WERI-Rb-1 (cell line): Measurements from ENCODE around the gene MYL6.

Source experiments
- DNase-seq: peaks from one replicate; pipeline ENCODE4 v3.0.0-alpha.2; 2020
- H3K27ac ChIP-seq: fragments of 250-450 bp; sonication (Bioruptor Pico); 2 replicates; pipeline ENCODE4 v1.5.1; 2020; ENCODE audit warnings: mild to moderate bottlenecking, moderate library complexity
- H3K27me3 ChIP-seq: fragments of 250-450 bp; sonication (Bioruptor Pico); 2 replicates; pipeline ENCODE4 v1.5.1; 2021; ENCODE audit warnings: mild to moderate bottlenecking, low read depth, moderate library complexity; ENCODE audit not compliant: insufficient read depth, severe bottlenecking
- H3K36me3 ChIP-seq: fragments of 250-450 bp; sonication (Bioruptor Pico); 2 replicates; pipeline ENCODE4 v1.5.1; 2020; ENCODE audit warnings: mild to moderate bottlenecking, moderate library complexity
- H3K4me3 ChIP-seq: 2 replicates; pipeline ENCODE4 v1.5.1; 2011; ENCODE audit warnings: low read depth, mild to moderate bottlenecking, control low read depth, low read length
- H3K9me3 ChIP-seq: fragments of 250-450 bp; sonication (Bioruptor Pico); 2 replicates; pipeline ENCODE4 v1.5.1; 2021; ENCODE audit warnings: mild to moderate bottlenecking, moderate library complexity; ENCODE audit not compliant: severe bottlenecking
- TF ChIP-seq, protein P1 (sequence below): IDR thresholded peaks from 2 replicates; pipeline ENCODE4 v1.5.1; 2011; ENCODE audit warnings: low read depth, mild to moderate bottlenecking, control low read depth, inconsistent platforms, low read length

The MYL6 gene

GRCh38 chr12:56162468-56163290 is 4.5 kb downstream of the MYL6 start:
- no peaks in the 10 kb centered on the region for H3K27me3 ChIP-seq
- no peak overlapping the region for H3K4me3 ChIP-seq
- peak; percentile 51 for DNase-seq
- H3K27ac ChIP-seq, result peak overlapping the region; percentile 47
- TF ChIP-seq, protein P1, sequence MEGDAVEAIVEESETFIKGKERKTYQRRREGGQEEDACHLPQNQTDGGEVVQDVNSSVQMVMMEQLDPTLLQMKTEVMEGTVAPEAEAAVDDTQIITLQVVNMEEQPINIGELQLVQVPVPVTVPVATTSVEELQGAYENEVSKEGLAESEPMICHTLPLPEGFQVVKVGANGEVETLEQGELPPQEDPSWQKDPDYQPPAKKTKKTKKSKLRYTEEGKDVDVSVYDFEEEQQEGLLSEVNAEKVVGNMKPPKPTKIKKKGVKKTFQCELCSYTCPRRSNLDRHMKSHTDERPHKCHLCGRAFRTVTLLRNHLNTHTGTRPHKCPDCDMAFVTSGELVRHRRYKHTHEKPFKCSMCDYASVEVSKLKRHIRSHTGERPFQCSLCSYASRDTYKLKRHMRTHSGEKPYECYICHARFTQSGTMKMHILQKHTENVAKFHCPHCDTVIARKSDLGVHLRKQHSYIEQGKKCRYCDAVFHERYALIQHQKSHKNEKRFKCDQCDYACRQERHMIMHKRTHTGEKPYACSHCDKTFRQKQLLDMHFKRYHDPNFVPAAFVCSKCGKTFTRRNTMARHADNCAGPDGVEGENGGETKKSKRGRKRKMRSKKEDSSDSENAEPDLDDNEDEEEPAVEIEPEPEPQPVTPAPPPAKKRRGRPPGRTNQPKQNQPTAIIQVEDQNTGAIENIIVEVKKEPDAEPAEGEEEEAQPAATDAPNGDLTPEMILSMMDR, result no peak
- no peaks in the 10 kb centered on the region for H3K9me3 ChIP-seq
- peaks cover 88% of the 10 kb centered on the region for H3K36me3 ChIP-seq

DNA sequence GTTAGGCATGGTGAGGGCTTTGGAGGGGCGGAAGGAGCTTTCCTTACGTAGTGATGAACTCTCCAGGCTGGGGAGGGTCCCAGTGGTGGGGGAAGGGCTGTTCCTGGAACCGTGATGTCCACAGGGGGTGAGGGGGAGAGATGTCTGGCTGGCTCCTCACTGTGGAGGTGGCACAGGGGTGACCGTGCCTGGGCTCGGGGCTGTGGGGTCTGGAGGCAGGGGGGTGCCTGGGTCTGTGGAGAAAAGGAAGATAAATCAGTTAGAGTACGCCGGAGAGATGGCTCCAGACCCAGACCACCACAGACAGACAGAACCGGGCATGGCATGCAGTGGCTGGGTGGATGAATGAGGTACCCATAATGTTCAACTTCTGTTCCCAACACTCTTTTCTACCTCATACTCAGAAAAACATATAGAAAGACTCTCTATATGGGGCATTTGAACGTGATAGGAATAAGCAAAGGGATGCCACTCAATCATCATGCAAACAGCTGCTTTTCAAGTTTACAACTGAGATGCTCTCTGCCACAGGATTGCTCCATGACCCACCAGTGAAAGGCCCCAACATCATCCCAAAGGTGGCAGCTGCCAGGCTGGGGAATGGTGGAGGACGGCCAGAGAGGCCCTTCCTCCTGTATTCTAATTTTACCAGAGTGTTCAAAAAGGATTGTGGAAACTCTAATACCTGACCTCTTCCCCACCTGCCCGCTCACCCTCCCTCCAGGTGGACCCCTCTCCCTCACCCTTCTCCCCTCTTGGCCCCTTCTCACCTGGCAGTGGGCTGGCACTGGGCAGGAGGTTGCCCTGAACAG is 5.6 kb downstream of the MYL6 start:
- H3K4me3 ChIP-seq, result no peak overlapping the region
- no peaks in the 10 kb centered on the region for H3K27me3 ChIP-seq
- TF ChIP-seq, protein P1, result no peak
- H3K9me3 ChIP-seq, result no peaks in the 10 kb centered on the region
- H3K36me3 ChIP-seq, result peaks cover 96% of the 10 kb centered on the region
- no peak for DNase-seq
- H3K27ac ChIP-seq, result peak overlapping the region; percentile 29; the same call in 1 of the 2 replicates

DNA sequence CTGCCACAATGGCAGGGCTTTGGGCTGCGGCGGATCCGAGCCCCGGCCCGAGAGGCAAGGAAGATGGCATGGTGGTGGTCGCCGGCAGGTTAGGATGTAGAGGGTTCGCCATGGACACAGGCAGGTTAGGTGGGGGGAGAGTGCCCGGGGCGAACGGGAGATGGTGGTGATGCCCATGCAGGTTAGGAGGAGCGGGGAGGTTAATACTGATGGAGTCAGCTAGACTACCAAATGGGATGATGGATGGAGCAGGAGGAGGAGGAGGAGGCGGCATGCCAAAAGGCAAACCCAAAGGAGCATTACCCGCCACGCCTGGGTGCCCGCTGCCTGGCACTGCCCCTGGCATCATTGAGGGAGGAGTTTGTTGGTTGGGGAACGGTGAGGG is 6.2 kb downstream of the MYL6 start:
- Histone ChIP-seq H3K27me3 (no peaks in the 10 kb centered on the region), H3K36me3 (peaks cover 96% of the 10 kb centered on the region), H3K9me3 (no peaks in the 10 kb centered on the region), H3K27ac (no peak overlapping the region), H3K4me3 (no peak overlapping the region)
- TF ChIP-seq, protein P1, result no peak
- DNase-seq, result no peak

DNA sequence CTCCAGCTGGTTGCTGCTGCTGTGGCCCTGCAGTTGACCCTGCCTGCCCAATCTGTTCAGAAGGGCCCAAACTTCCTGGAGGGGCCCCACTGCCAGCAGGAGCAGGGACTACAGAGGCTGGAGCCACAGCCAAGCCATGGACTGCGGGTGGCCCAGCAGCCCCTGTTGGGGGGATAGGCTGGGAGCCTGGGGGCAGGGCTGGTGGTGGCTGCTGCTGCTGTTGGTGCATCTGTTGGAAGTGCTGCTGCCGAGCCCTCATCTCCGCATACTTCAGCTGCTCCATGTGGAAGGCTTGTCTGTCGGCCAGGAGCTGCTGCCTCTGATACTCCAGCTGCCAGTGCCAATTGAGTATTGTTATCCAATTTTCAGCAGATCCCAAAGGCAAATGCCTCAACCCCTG is 7.2 kb downstream of the MYL6 start:
- H3K4me3 ChIP-seq, result no peak overlapping the region
- DNase-seq, result no peak
- peaks cover 96% of the 10 kb centered on the region for H3K36me3 ChIP-seq
- H3K27ac ChIP-seq, result no peak overlapping the region
- TF ChIP-seq, protein P1, result no peak
- no peaks in the 10 kb centered on the region for H3K9me3 ChIP-seq
- H3K27me3 ChIP-seq, result no peaks in the 10 kb centered on the region

DNA sequence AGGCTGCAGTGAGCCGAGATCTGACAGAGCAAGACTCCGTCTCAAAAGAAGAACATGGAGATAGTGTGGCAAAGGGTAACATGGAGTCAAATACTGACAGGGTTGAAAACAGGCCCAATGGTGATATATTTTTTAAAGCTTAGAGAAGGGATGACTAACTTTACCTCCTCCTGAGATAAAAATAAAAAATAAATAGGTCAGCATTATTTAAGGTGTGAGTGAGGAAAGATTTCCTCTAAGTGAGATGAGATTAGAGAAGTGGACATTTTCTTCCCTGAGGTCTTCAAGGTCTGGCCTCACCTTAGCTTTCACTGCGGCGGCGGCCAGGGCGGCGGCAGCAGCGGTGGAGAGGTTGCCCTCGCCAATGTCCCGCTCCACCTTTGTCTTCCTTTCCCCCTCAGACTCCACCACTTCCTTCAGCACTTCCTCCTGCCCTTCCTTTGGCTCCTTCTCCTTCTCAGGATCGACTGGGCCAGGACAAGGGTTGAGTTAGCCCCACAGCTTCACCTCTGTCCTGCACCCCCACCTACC is 11.1 kb downstream of the MYL6 start:
- Histone ChIP-seq H3K9me3 (no peaks in the 10 kb centered on the region), H3K27ac (no peak overlapping the region), H3K36me3 (peaks cover 97% of the 10 kb centered on the region), H3K27me3 (no peaks in the 10 kb centered on the region), H3K4me3 (no peak overlapping the region)
- TF ChIP-seq, protein P1, result no peak
- no peak for DNase-seq
